PFSK-1 (cell line): ENCODE data around the gene FASTK.

ENCODE experiments used
- POLR2AphosphoS5 ChIP-seq: IDR thresholded peaks from 2 replicates; pipeline ENCODE4 v1.6.1; 2012; ENCODE audit warnings: low read depth, mild to moderate bottlenecking, control low read depth, low read length, moderate library complexity
- SIN3A ChIP-seq: IDR thresholded peaks from 2 replicates; pipeline ENCODE4 v1.6.1; 2012; ENCODE audit warnings: mild to moderate bottlenecking, low read length, moderate library complexity, borderline replicate concordance; ENCODE audit not compliant: insufficient read depth
- TAF1 ChIP-seq: IDR thresholded peaks from 2 replicates; pipeline ENCODE4 v1.6.1; 2012; ENCODE audit warnings: low read length, control low read depth, borderline replicate concordance; ENCODE audit not compliant: insufficient read depth
- TF ChIP-seq, protein P1 (sequence below), 2 experiments: IDR thresholded peaks; 2 replicates each; pipeline versions ENCODE4 v1.6.1 to v1.8.0; 2011 to 2012; ENCODE audit warnings: low read depth in 2 of 2, low read length in 2 of 2, control low read depth in 1 of 2, inconsistent platforms in 1 of 2, mild to moderate bottlenecking in 1 of 2, moderate library complexity in 1 of 2; ENCODE audit not compliant: insufficient read depth in 1 of 2

DNA sequence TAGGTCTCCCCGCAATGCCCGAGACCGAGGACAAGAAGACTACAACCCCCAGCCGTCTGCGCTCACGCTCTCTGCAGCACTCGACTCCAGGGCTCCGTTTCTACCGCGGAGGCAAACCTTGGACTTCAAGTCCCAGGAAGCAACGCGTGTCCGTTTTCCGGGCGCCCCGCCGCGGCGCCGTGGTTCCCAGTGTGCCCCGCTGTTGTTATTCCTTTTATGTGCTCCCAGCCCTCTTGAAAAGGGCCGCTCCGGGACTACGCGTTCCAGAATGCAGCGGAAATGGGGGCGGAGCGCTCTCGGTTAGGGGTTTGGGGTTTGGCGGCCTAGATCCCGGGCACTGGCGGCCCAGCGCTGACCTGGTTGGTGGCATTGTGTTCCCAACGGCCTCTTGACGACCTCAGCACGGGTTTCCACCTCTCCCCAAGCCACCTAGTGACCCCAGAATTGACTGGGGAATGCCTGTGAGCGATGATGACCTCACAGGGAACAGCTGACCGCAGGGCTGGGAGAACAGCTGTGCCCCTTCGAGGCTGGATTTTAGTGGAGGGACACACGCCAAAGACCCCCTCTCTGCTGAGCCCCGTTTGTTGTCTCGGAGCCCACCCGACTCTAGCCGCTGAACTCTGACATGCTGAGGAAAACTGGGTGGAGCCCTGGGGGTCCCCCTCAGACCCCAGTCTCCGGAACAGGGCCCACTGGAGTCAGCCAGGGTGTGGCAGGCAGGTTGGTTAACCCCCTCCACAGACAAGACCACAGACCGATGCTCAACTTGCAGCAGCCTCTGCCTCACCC lies 22.4 kb downstream of the FASTK start:
- TF ChIP-seq TAF1, result no peak
- TF ChIP-seq POLR2AphosphoS5, result peak; percentile 61; the same call in 1 of the 2 replicates
- no peak for TF ChIP-seq SIN3A
- TF ChIP-seq, protein P1, sequence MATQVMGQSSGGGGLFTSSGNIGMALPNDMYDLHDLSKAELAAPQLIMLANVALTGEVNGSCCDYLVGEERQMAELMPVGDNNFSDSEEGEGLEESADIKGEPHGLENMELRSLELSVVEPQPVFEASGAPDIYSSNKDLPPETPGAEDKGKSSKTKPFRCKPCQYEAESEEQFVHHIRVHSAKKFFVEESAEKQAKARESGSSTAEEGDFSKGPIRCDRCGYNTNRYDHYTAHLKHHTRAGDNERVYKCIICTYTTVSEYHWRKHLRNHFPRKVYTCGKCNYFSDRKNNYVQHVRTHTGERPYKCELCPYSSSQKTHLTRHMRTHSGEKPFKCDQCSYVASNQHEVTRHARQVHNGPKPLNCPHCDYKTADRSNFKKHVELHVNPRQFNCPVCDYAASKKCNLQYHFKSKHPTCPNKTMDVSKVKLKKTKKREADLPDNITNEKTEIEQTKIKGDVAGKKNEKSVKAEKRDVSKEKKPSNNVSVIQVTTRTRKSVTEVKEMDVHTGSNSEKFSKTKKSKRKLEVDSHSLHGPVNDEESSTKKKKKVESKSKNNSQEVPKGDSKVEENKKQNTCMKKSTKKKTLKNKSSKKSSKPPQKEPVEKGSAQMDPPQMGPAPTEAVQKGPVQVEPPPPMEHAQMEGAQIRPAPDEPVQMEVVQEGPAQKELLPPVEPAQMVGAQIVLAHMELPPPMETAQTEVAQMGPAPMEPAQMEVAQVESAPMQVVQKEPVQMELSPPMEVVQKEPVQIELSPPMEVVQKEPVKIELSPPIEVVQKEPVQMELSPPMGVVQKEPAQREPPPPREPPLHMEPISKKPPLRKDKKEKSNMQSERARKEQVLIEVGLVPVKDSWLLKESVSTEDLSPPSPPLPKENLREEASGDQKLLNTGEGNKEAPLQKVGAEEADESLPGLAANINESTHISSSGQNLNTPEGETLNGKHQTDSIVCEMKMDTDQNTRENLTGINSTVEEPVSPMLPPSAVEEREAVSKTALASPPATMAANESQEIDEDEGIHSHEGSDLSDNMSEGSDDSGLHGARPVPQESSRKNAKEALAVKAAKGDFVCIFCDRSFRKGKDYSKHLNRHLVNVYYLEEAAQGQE (IDR thresholded peaks at IDR 0.05; ENCODE audit: insufficient read depth in 1 of 2, low read depth in 2 of 2, low read length in 2 of 2), result no peak
